GM21360 (cell line): ENCODE results near the gene CALB2.
"Not testable (repeated sequence)": the region's sequence is repeated elsewhere in the genome, so short reads cannot be mapped to it uniquely, and the experiment has no call there.

Source experiments
- ATAC-seq: cut with Tn5 transposase; IDR thresholded peaks from one replicate; pipeline ENCODE4 v1.9.1; 2021; ENCODE audit warnings: mild to moderate bottlenecking, moderate library complexity; ENCODE audit not compliant: unreplicated experiment

CALB2 gene

DNA sequence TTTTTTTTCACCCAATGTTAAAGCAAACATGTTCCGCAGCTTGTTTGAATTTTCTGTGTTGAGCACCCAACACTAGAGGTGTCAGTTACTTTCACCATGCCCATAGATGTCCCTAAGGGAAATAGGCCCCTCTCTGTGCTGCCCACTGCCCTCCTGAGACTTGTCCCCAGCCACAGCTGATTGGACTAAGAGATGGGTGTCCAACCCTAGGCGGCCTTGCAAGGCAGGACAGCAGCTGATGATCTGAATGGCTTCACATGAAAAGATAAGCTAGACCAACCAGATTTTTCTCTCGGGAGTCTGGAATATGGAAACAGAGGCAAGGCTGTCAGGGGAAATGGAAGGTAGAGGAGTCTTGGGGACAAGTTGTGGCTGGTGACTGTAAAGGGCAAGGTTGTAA, 6.1 kb upstream of the CALB2 start:
- no peak for ATAC-seq

DNA sequence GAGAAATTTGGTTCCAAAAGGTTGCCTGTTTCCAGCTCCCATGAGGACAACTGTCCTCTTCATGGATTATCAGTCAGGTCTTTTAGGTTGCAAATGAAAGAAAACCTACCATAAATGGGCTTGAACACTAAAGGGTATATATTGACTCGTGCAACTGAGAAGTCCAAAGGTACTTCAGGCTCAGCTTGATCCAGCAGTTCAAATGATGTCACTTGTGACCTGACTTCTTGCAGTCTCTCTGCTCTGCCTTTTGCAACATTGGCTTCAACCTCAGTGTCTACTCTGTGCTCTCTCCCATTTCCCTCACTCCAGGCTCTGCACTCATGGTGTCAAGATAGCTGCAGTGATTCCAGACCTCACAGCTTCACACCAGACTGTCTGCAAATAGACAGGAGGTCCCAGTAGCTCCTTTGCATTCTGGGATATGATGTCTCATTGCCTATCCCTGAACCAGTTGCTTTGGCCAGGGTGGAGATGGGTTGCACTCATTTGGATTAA, 5.5 kb upstream of the CALB2 start:
- no peak for ATAC-seq

DNA sequence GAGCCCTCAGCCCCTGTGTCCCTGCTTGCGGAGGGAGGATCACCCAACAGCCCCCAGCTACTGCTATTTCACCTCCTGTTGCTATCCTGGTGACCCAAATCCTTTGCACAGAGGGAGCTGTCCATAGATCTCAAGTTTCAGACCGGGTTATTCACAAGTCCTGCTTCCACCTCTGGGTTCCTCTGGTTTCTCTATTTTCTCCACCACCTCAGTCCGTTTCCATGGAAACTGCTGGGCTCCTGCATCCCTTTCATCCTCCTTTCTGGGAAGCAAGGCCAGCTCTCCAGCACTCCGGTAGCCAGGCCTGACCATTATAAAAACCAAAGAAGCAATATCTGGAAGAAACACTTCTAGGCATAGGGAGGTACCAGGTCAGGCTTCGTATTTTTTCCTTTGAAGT, 4.8 kb upstream of the CALB2 start:
- no peak for ATAC-seq

DNA sequence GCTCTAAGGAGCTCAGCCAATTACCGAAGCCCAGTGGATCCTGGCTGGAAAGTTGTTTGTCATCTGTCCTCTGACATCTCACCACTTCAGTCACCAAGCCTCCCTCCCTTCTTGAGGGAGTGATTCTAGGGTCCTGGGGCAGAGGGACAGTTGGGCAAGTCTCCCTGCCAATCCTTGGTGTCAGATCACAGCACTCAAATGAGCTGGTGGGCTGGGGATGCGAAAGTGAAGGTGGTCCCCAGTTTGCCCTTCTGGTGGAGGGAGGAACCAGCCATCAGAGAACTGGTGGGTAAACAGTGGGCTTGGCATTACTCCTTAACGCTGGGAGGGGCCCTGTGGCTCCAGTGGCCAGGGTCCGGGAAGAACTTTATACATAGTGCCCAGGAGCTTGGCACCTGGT, 4.4 kb upstream of the CALB2 start:
- ATAC-seq: no peak

DNA sequence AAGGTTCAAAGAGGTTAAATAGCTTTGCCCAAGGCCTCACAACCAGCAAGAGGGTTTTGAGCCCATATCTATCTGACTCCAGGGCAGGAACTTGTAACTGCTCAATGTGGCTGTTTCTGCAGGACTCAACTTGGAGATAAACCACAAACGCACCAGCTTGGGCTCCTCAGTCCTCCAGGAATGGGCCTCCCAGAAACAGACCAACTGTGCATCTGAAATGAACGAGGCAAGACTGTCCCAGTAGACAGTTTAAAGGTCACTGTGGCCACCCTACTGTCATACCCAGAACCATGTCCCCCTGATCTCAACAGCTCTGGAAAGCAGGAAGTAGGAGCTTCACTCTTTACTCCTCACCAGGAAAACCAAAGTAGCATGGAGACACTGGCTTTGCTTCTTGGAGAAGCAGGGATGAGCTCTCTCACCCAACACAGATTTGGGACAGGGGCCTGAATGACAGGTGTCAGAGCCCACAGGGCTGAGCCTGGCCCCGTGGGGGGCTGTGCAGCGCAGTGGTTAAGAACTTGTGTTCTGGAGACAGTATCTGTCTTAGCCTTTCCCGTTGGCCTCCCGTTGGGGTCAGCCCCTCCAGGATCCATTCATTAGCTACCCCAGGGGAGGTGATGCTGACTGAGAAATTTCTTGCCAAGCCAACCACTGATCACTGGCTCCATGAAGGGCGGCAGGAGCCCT, 2.3 kb upstream of the CALB2 start:
- no peak for ATAC-seq

DNA sequence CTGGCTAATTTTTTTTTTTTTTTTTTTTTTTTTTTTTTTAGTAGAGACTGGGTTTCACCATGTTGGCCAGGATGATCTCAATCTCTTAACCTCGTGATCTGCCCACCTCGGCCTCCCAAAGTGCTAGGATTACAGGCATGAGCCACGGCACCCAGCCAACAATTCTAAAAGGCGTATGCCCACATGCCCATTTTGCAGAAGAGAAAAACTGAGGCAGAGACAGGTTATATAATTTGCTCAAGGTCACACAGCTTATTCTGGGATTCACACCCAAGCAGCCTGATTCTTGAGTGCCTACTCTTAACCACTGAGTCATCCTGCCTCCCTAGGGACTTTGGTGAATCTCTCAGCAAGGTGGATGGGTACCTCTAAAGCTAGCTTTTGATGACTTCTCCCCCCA, 1.6 kb upstream of the CALB2 start:
- not testable (repeated sequence) for ATAC-seq

DNA sequence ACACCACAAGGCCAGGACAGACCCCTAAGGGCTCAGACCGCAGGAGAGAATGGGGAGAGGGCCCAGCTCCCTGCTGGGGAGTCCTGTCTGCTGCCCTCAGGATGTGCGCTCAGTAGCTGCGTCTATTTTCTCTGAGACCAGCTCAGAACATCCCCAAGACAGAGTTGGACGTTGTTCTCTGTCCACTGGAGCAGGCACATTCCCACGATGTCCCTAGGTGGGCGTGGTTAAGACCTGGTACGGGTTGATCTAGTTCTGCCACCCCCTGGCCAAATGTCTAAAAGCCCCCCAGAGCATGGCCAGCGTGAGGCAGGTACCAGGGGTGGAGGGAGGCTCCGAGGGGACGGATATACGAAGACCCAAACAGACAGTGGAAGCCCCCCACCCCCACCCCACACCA, 842 bp upstream of the CALB2 start:
- ATAC-seq: no peak

DNA sequence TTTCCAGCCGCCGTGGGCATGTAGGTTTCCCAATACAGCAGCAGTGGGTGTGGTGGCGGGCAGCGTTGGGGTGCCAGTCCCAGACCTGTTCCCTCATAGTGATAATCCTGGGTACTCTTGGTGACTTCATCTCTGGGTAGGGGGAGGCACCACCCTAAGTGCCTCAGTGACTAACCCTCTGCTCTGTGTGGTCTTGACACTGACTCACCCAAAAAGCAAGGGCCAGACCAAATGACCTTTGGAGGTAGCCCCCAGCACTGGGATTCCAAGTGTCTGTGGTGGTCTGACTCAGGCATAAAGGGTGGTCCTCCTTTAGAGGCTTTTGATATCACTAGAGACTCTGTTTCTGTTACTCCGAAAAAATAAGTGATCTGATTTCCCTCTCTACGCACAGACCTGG, 908 bp downstream of the CALB2 start:
- ATAC-seq: no peak

DNA sequence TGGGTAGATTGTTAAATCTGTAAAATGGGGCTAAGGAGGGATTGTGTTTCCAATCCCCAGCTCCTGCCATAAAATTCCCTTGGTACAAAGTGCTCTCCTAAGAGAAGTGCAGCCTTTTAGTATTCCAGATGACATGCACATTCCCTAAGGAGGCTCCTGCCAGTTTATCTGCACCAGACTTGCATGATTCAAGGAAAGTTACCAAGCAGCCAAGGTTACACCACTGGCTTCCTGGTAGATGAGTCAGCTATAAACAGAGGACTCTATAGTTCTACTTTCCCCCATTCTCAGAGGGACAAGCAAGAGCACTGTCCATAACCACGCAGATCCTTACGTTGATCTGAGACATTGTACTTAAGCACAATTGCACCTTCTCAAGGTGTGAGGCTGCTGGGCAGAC, 1.9 kb downstream of the CALB2 start:
- no peak for ATAC-seq

DNA sequence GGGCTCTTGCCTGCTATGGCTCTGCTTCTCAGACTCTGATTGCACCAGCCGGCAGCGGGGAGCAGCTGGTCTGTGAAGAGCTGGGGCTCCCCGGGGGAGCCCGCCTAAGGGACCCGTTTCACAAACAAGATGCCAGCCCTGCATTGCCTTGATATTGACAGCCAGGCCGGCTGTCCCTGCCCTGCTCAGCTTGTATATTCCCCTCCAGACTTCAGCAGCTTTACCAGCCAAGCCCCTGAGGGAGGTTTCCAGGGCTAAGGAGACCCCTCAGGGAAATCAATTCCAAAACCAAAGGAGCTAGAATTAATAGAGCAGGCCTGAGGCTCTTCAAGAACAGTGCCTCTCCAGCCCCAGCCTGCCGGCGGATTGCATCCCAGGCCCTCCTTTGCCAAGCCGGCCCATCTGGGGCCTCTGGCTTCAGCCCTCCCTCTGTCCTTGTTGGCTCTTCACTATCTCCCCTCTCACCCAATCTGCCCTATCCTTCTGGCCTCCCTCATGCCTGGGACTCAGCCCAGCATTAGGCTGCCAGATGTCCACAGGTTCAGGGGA, 5.7 kb downstream of the CALB2 start:
- ATAC-seq: no peak

DNA sequence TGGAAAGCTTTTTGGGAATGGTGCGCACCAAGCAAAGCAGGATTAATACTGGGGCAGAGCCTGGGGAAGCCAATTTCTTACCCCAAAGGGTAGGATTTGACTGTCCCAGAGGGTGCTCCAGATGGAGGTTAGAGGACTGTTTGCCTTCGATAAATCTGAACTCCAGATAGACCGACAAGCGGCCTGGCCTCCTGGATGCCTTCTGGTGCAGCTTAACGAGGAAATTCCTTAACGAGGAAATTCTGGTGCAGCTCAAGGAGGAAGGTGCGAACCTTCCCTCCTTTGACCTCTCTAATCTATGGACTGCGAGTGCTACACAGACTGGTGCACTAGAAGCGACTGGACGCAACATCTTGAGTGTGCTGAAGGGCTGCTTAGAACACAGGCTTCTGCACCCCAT, 6.5 kb downstream of the CALB2 start:
- no peak for ATAC-seq

DNA sequence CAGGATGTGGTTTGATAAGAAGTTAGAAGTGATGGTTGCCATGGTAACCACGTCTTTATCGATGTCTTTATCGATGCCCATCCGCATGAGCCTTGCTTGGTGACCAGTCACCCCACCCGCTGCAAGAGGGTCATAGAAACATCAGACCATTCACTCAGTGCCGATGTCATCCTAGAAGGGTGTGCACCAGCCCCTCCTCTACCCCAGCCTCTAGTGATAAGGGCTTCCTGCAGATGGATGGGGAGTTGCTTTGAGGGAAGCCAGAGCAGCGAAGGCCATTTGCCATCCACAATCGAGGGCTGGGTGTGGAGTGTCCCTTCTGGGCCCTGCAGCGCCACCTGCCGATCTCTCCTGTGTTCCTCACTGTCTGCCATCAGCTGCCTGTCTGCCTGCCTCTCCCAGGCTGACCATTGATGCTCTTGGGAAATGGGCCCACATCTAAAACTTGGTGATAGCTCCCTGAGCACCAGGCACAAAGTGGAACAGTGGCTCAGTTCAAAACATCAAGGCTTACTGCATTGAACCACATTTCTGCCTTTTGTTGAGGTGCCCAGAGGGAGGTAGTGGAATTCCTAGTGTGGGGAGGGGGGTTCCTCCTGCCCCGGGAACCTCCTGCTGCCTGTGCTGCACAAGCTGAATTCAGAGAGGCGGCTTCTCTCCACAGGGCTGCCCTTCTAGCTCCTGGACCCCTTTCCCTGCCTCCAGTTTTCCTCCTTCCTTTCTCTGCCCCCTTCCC, 8.9 kb downstream of the CALB2 start:
- no peak for ATAC-seq

DNA sequence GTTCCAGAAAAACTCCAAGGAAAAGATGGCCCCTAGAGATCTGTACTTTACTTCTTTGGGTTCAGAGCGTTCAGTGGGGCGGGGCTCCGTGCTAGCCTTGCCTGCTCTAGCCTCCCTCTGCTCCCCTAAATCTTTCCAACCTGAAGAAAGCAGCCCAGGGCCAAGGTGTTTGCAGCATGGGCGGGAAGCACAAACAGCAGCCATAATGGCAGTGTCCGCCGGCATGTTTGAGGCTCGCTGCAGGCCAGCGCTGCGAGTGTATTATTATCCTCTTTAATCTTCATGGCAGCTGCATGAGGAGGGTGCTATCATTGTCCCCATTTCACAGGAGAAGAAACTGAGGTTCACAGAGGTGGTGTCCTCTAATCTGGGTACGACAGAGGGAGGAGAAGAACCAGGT, 10.4 kb downstream of the CALB2 start:
- no peak for ATAC-seq

DNA sequence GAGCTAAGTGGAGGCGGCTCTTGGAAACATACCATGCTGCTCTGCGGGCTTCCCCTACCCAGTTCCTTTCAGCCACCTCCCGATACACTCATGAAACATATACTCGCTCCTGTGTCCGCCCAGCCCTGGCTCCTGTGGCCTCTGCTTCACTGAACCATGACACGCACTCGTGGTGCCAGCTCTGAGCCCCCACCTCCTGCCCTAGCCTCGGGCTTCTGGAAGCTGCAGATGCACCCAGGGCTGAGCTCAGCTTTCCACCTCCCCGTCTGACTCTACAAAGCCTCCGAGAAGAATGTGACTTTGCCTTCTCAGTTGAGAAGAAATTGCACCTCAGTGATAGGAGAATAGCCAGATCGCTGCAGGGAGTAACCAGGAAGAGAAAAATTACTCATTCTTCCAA, 11.0 kb downstream of the CALB2 start:
- no peak for ATAC-seq

DNA sequence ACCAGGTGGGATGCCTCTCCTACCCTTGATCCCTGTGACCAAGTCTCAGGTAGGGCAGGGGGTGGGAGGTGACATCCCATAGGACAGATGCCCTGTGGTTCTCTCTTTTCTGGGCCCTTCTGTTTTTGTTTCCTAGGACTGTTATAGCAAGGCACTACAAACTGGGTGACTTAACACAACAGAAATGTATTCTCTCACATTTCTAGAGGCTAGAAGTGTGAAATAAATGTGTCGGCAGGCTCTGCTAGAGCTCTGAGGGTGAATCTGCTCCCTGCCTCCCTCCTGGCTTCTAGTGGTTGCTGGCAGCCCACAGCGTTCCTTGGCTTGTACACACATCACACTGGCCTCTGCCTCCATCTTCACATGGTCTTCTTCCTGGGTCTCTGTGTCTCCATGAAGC, 12.7 kb downstream of the CALB2 start:
- ATAC-seq: no peak

DNA sequence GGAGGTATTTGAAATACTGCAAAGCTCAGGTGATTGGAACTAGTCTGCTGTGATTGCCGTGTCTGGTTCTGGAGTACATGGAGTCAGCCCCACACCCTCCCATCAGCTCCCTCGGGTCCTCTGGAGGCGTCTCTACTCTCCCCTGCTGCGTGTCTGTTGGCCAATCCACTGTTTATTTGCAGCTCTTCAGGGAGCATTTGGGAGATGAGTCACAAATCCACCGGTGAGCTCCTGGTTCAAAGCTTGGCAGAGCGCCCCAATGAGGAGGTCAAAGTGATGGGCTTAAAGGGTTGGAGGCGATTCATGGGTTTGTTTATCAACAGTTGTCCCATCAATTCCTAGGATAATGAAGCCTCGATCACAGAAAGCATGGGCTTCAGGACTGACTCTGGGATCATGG, 14.6 kb downstream of the CALB2 start:
- ATAC-seq: no peak

DNA sequence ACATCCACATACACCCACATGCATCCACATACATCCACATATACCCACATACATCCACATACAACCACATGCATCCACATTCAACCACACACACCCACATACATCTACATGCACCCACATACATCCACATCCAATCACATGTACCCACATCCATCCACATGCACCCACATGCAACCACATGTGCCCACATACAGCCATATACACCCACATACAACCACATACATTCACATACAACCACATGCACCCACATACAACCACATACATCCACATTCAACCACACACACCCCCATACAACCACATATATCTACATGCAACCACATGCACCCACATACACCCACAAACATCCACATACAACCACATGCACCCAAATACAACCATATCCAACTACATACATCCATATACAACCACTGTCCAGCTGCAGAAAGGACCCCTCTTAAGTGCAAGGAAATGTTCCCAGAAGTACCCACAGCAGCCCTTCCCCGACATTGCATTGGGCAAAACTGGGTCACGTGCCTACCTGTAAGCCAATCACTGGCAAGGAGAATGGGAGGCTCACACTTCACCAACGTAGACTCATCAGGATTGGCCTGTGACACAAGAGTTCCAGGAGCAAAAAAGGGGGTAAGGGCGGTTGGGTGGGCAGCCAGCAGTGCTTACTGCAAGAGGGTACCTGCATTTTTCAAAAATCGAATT, 18.1 kb downstream of the CALB2 start:
- ATAC-seq: no peak

DNA sequence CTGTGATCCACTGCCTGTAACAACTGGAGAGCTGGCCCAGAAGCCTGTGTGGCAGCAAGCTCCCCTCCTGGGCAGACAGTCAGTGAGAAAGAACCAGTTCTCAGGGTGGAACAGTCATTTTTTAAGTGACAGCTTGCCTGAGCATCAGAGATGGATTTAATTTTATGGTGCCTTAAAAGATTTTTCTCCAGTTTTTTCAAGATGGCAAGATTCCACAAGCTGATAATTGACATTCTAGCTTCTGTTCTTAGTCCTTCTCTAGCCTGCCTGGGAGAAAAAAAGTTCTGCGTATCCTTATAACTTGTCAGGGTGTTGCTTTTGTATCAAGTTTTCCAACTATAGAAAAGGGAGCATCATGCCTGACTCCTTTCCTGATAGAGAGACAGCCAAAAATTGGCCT, 21.2 kb downstream of the CALB2 start:
- no peak for ATAC-seq

DNA sequence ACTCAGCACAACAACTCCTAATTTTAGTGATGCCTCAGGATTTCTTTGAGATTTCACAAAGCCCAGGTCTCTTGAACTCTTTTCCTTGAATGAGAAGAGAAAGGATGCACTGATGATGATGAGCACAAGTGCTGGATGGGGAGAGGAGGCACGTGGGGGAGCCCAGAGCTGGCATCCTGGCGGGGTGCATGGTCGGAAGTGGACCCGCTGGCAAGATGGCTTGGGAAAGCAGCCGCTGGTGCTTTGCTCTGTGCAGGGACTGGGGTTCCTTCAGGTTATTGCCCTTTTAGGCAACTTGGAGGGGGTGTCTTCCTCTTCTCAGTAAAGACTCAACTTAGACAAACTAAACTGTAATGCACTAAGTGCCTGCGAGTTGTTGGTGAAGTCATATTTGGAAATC, 22.3 kb downstream of the CALB2 start:
- no peak for ATAC-seq

DNA sequence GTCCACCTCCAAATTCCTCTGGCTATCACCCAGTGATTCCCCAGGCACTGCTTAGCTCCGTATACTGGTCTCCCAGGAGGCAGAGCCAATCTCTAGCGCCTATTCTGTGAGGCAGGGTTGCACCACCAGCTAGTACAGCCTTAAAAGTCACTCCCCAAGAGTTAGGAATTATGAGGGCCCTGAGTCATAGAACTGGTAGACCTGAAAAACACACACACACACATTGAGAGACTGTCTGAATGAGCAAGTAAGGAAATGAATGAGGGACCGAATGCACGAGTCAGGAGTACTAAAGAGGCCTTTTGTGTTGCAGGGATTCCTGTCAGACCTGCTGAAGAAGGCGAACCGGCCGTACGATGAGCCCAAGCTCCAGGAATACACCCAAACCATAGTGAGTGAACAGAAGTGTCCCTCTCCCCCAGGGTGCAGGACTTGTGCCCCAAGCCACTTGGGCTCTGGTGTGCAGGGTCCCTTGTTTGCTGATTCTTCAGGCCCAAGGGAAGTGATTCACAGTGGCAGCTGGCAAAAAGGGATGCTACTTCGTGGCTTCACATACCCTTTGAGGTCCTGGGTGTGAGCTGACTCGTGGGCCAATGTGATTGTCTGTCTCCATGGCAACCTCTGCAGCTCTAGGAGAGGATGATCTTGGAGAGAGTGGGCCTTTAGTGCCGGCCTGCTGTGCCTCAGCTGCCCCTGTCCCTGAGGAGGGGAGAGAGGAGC, 24.7 kb downstream of the CALB2 start:
- ATAC-seq: no peak

DNA sequence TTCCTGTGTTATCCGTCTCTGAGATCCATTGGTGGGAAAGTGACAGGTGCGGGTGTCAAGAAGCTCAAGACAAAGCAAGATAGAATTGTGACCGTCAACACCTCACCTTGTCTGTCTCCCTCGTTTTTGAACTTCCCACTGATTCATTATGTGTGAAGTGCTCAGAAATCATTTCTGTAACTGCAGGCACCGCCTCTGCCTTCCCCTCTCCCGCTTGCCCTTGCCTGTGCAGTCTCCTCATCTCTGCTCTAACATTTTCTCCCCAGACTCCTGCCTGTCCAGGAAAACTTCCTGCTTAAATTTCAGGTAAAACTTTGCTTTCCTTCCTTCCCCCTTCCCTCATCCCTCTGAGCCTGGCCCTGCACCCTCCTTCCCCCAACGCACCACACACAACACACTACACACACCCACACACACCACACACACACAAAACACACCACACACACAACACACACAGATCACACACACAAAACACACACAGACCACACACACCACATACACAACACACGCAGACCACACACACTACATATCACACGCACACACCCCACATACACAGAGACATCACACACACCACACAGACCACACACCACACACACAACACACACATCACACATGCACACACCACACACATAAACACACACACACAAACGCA, 25.7 kb downstream of the CALB2 start:
- no peak for ATAC-seq
